Central memory CD8-positive, alpha-beta T cell (primary cell): Measurements from ENCODE around the gene ADAM10.

Experiments used
- ATAC-seq: fragments of 150-1000 bp; cut with Tn5 transposase; replicated peaks from 2 replicates; pipeline ENCODE4 v1.10.0; 2022; ENCODE audit warnings: mild to moderate bottlenecking, moderate FRiP score, moderate number of reproducible peaks; ENCODE audit not compliant: poor library complexity, severe bottlenecking; ENCODE audit errors: extremely low read depth
- DNase-seq, 2 donors: peaks; one replicate each; pipeline ENCODE4 v3.0.0; 2021; ENCODE audit warnings: low spot score in 2 of 2
- H3K27ac Mint-ChIP-seq: one replicate; pipeline ENCODE4 v1.8.0; 2022; ENCODE audit warnings: low read depth, mild to moderate bottlenecking, moderate library complexity, mixed read lengths
- H3K27me3 Mint-ChIP-seq: one replicate; pipeline ENCODE4 v1.8.0; 2022; ENCODE audit warnings: mixed read lengths
- H3K36me3 Mint-ChIP-seq: one replicate; pipeline ENCODE4 v1.8.0; 2022; ENCODE audit warnings: mild to moderate bottlenecking, moderate library complexity, mixed read lengths; ENCODE audit not compliant: insufficient read depth
- H3K4me1 Mint-ChIP-seq: one replicate; pipeline ENCODE4 v1.8.0; 2022; ENCODE audit warnings: mixed read lengths
- H3K4me3 Mint-ChIP-seq: one replicate; pipeline ENCODE4 v1.8.0; 2022; ENCODE audit warnings: mild to moderate bottlenecking, moderate library complexity, mixed read lengths
- H3K9me3 Mint-ChIP-seq: one replicate; pipeline ENCODE4 v1.8.0; 2022; ENCODE audit warnings: mixed read lengths

ADAM10 gene

DNA sequence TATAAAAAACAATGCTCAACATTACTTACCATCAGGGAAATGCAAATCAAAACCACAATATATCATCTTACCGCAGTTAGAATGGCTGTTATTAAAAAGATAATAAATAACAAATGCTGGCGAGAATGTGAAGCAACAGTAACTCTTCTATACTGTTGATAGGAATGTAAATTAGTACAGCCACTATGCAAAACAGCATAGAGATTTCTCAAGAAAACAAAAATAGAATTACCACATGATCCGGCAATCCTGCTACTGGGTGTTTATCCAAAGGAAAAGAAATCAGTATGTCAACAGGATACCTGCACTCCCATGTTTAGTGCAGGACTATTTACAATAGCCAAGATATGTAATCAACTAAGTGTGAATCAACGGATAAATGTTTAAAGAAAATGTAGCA, 48.1 kb downstream of the ADAM10 start:
- ATAC-seq (no peak), DNase-seq (no peak)
- no peaks in the 10 kb centered on the region for H3K9me3 Mint-ChIP-seq
- no peak overlapping the region for H3K4me3 Mint-ChIP-seq
- no peaks in the 10 kb centered on the region for H3K27me3 Mint-ChIP-seq
- peaks cover 5% of the 10 kb centered on the region for H3K36me3 Mint-ChIP-seq
- H3K4me1 Mint-ChIP-seq, result peaks cover 59% of the 10 kb centered on the region
- no peak overlapping the region for H3K27ac Mint-ChIP-seq

DNA sequence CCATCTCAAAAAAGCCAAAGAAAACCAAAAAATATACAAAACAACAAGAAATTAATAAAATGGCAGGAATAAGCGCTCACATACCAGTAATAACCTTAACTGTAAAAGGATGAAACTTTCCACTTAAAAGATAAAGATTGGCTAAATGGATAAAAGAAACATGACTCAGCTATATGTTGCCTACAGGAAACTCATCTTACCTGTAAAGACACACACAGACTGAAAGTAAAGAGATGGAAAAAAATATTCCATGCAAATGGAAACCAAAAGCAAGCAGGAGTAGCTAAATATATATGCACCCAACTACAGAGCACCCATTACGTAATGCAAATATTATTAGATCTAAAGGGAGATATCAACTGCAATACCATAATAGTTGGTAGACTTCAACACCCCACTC, 49.7 kb downstream of the ADAM10 start:
- no peaks in the 10 kb centered on the region for H3K9me3 Mint-ChIP-seq
- peak overlapping the region; percentile 8 for H3K27ac Mint-ChIP-seq
- no peak overlapping the region for H3K4me3 Mint-ChIP-seq
- H3K4me1 Mint-ChIP-seq, result peaks cover 69% of the 10 kb centered on the region
- H3K27me3 Mint-ChIP-seq, result no peaks in the 10 kb centered on the region
- ATAC-seq (no peak), DNase-seq (no peak)
- H3K36me3 Mint-ChIP-seq, result peaks cover 5% of the 10 kb centered on the region

DNA sequence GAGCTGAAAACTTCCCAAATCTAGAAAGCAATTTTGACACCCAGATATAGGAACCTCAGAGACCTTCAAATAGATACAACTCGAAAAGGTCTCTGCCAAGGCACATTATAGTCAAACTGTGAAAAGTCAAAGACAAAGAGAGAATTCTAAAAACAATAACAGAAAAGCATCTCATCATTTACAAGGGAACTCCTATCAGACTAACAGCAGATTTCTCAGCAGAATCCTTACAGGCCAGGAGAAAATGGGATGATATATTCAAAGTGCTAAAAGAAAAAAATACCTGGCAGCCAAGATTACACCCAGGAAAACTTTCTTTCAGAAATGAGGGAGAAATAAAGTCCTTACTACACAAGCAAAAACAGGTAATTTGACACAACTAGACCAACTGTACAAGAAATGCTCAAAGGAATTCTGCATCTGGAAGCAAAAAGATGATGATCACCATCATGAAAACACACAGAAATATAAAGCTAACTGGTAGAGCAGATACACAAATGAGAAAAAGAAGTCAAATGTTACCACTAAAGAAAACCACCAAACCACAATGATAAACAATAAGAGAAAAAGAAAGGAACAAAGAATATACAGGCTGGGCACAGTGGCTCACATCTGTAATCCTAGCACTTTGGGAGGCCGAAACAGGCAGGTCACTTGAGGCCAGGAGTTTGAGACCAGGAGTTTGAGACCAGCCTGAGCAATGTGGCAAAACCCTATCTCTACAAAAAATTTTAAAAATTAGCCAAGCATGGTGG, 50.4 kb downstream of the ADAM10 start:
- peaks cover 3% of the 10 kb centered on the region for H3K36me3 Mint-ChIP-seq
- peak overlapping the region; percentile 28 for H3K4me3 Mint-ChIP-seq
- ATAC-seq (no peak), DNase-seq (no peak)
- H3K27ac Mint-ChIP-seq, result peak overlapping the region; percentile 8
- H3K27me3 Mint-ChIP-seq, result no peaks in the 10 kb centered on the region
- H3K9me3 Mint-ChIP-seq, result no peaks in the 10 kb centered on the region
- H3K4me1 Mint-ChIP-seq, result peaks cover 73% of the 10 kb centered on the region

DNA sequence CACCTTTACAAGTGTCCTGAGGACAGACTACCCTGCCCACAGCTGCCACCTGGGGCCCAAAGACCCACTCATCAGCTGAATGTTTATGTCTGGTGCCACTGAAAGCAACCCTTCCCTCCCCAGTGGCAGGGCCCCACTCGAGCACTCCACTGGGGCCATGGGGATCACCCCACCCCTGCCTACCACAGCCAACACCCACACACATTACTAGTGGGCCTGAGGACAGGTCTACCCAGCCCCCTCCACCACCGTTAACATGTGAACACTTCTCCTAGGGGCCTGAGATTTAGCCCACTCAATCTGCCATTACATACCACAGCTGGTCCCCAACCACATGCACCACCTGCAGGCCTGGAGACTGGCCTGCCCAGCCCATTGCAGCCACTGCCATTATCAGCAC, 52.3 kb downstream of the ADAM10 start:
- H3K9me3 Mint-ChIP-seq, result no peaks in the 10 kb centered on the region
- ATAC-seq (no peak), DNase-seq (no peak)
- peaks cover 70% of the 10 kb centered on the region for H3K4me1 Mint-ChIP-seq
- H3K4me3 Mint-ChIP-seq, result no peak overlapping the region
- H3K27me3 Mint-ChIP-seq, result no peaks in the 10 kb centered on the region
- no peak overlapping the region for H3K27ac Mint-ChIP-seq
- H3K36me3 Mint-ChIP-seq, result peaks cover 1% of the 10 kb centered on the region

DNA sequence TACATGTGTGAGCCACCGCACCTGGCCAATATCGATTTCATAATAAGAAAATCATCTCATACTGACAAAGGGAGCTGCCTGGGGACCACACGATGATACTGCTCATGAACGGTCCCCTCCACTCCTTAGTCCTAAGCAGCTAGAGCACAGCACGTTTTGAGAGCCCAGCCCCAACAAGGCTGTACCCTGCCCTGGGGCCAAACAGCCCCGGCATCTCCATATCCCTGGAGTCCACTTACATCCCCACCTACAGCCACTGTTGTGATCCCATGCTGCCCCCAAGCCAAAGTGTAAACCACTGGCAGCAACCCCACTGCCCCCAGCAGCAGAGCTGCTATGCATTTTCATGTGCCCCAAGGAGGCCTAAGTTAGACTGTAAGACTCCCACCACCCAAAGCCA, 52.8 kb downstream of the ADAM10 start:
- no peaks in the 10 kb centered on the region for H3K27me3 Mint-ChIP-seq
- H3K27ac Mint-ChIP-seq, result no peak overlapping the region
- peaks cover 3% of the 10 kb centered on the region for H3K36me3 Mint-ChIP-seq
- H3K4me1 Mint-ChIP-seq, result peaks cover 72% of the 10 kb centered on the region
- no peak overlapping the region for H3K4me3 Mint-ChIP-seq
- H3K9me3 Mint-ChIP-seq, result no peaks in the 10 kb centered on the region
- DNase-seq, result no peak
- ATAC-seq, result no peak

DNA sequence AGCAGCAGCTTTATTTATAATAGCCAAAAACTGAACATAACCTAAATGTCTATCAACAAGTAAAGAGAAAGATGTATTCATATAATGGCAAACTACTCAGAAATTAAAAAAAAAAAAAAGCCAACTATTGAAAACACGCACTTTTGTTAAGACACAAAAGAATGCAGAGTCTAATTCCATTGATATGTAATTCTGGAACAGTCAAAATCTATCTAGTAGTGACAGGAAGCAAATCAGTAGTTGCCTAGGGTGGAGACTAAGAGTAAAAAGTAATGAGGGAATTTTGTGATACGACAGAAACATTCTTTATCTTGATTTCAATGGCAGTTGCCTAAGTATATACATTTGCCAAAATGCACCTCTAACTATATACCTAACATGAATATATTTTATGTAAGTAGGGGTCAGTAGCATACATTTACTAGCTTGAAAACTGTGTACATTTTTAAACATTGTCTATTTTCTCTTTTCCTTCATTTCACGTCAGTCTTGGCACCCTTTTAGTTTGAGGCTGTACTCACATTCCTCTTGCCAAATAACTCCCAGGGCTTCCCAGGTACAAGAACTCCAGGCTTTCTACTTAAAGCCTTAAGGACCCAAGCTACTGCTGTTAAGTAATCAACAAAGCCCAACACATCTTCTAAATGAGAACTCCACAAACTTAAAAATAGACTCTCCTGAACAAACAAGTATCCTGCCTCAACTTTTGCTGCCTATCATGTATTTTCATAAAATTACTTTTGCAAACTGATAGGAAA, 54.7 kb downstream of the ADAM10 start:
- H3K27ac Mint-ChIP-seq, result peak overlapping the region; percentile 48
- H3K27me3 Mint-ChIP-seq, result no peaks in the 10 kb centered on the region
- peaks cover 4% of the 10 kb centered on the region for H3K36me3 Mint-ChIP-seq
- H3K9me3 Mint-ChIP-seq, result no peaks in the 10 kb centered on the region
- H3K4me1 Mint-ChIP-seq, result peaks cover 70% of the 10 kb centered on the region
- no peak overlapping the region for H3K4me3 Mint-ChIP-seq
- ATAC-seq (no peak), DNase-seq (no peak)

DNA sequence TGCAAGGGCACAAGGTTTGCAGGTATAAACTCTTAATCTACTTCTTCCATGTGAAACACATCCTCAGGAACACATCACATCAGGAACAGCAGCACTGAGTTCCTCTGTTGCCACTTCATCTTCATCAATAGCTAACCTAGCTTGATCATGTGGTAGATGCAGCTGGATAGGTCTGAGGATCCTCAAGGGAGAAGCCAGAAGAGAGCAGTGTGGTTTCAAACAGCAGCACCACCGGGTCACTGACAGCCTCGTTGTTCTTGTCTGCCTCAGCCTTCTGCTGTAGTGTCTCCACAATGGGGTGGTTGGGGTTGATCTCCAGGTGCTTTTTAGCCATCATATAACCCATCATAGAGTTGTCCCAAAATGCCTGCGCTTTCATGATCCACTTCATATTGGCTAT, 58.8 kb downstream of the ADAM10 start:
- ATAC-seq, result peak; percentile 36
- peak overlapping the region; percentile 4 for H3K27ac Mint-ChIP-seq
- H3K9me3 Mint-ChIP-seq, result no peaks in the 10 kb centered on the region
- H3K36me3 Mint-ChIP-seq, result peaks cover 4% of the 10 kb centered on the region
- H3K4me1 Mint-ChIP-seq, result peaks cover 60% of the 10 kb centered on the region
- H3K27me3 Mint-ChIP-seq, result no peaks in the 10 kb centered on the region
- DNase-seq, result no peak
- no peak overlapping the region for H3K4me3 Mint-ChIP-seq

DNA sequence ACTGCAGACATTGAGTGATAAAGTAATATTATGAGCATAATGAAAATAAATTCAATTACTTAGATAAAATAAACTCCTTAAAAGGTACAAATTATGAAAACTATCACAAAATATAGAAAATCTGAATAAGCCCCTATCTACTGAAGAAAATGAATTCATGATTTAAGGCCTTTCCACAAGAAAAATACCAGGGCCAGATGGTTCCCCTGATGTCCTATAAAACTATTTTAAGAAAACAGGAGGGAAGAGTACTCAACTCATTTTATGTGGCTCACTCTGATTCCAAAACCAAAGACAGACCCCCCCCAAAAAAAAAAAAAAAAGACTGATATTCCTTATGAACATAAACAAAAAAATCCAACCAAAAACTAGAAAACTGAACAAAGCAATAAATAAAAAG, 59.9 kb downstream of the ADAM10 start:
- no peak for ATAC-seq
- no peaks in the 10 kb centered on the region for H3K27me3 Mint-ChIP-seq
- H3K36me3 Mint-ChIP-seq, result peaks cover 4% of the 10 kb centered on the region
- H3K9me3 Mint-ChIP-seq, result no peaks in the 10 kb centered on the region
- DNase-seq, result no peak
- H3K4me3 Mint-ChIP-seq, result no peak overlapping the region
- no peak overlapping the region for H3K27ac Mint-ChIP-seq
- peaks cover 51% of the 10 kb centered on the region for H3K4me1 Mint-ChIP-seq

DNA sequence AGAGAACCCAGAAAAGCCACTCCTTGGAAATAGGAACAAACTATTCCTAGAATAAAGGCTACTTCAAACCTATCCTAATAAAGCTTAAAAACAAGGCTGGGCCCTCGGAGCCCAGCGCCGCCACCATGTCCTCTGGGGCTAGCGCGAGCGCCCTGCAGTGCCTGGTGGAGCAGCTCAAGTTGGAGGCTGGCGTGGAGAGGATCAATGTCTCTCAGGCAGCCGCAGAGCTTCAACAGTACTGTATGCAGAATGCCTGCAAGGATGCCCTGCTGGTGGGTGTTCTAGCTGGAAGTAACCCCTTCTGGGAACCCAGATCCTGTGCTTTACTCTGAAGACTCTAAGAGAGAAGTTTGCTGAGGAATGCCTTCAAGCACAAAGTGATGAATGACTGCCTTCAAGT, 63.2 kb downstream of the ADAM10 start:
- Mint-ChIP-seq H3K4me1 (peaks cover 51% of the 10 kb centered on the region), H3K36me3 (peaks cover 5% of the 10 kb centered on the region), H3K27ac (no peak overlapping the region), H3K4me3 (no peak overlapping the region), H3K27me3 (no peaks in the 10 kb centered on the region), H3K9me3 (no peaks in the 10 kb centered on the region)
- no peak for DNase-seq
- no peak for ATAC-seq

DNA sequence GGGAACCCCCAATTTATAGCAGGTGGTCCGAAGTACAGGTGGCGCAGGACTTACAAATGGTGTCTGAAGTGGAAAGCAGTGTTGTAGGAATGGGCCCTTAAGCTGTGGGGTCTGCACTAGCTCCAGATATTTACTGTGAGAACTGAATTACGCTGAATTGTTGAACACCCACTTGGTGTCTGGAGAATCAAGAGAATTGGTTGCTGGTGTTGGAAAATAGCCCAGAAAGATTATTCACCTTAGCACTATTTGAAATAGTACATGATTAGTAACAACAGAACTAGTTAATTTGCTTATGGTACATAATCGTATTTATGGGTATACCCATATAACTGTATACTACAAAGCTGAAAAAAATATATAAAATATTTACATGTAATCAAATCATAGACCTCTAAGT, 64.8 kb downstream of the ADAM10 start:
- H3K27me3 Mint-ChIP-seq, result no peaks in the 10 kb centered on the region
- no peaks in the 10 kb centered on the region for H3K9me3 Mint-ChIP-seq
- H3K27ac Mint-ChIP-seq, result no peak overlapping the region
- DNase-seq, result no peak
- H3K36me3 Mint-ChIP-seq, result peaks cover 10% of the 10 kb centered on the region
- peaks cover 45% of the 10 kb centered on the region for H3K4me1 Mint-ChIP-seq
- ATAC-seq, result no peak
- no peak overlapping the region for H3K4me3 Mint-ChIP-seq

DNA sequence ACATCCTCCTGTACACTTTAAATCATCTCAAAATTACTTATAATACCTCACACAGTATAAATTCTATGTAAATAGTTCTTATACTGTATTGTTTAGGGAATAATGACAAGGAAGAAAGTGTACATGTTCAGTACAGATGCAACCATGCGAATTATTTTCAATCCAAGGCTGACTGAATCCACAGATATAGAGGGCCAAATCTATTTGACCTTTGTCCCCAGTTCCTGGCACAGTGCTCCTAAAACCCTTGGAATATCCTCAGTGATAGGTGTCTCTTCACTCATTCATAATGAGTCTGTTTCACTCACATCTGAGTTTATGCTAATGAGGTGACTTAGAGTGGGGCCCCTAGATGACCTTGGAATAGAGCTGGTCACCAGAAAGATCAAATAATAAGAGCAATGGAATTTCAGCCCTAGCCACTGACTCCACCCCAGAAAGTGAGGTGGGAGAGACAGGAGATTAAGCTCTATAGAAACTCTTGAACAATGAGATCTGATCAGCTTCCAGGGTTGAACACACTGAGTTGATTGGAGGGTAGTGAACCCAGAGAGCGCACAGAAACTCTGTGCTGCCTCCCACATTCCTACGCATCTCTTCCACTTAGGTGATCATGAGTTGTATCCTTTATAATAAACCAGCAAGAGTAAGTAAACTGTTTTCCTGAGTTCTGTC, 65.3 kb downstream of the ADAM10 start:
- no peak for DNase-seq
- no peak overlapping the region for H3K27ac Mint-ChIP-seq
- no peaks in the 10 kb centered on the region for H3K9me3 Mint-ChIP-seq
- H3K4me1 Mint-ChIP-seq, result peaks cover 43% of the 10 kb centered on the region
- H3K27me3 Mint-ChIP-seq, result no peaks in the 10 kb centered on the region
- no peak overlapping the region for H3K4me3 Mint-ChIP-seq
- no peak for ATAC-seq
- peaks cover 10% of the 10 kb centered on the region for H3K36me3 Mint-ChIP-seq

DNA sequence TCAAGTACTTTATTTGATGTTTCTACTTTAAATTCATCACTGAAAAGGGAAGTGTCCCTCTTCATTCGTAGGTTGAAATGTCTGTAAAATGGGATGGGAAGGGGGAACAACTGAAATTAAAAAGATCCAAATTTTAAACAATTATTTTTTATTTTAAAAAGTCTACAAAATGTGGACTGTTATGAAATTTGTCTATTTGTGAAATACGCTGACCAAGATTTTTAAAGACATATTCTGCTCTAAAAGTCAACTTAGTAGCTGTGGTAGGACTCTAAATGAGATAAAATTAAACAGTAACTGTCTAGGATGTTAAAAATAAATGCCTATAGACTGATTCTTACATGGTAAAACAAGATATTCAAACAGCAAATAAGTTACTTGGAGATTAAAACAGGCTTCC, 67.3 kb downstream of the ADAM10 start:
- ATAC-seq (no peak), DNase-seq (no peak)
- peaks cover 38% of the 10 kb centered on the region for H3K4me1 Mint-ChIP-seq
- peak overlapping the region; percentile 73 for H3K27ac Mint-ChIP-seq
- no peak overlapping the region for H3K4me3 Mint-ChIP-seq
- H3K27me3 Mint-ChIP-seq, result no peaks in the 10 kb centered on the region
- H3K9me3 Mint-ChIP-seq, result no peaks in the 10 kb centered on the region
- H3K36me3 Mint-ChIP-seq, result peaks cover 13% of the 10 kb centered on the region

DNA sequence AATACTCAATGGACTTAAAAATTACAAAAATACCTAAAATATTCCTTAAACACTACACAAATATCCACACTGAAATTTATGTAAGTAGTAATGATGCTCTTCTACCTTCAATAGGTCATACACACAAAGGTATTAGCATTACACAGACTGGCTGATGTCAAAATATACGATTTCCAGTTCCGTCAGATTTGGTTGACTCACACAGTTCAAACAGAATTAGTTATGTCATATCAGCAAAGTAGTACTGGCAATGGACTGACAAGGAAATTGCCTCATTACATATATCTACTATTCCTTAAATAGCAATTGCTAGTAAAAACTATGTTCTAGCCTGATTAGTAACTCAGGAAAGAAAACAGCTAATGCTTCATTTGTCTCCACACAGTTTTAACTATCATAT, 70.8 kb downstream of the ADAM10 start:
- ATAC-seq (no peak), DNase-seq (no peak)
- Mint-ChIP-seq H3K36me3 (peaks cover 16% of the 10 kb centered on the region), H3K9me3 (no peaks in the 10 kb centered on the region), H3K27ac (no peak overlapping the region), H3K4me3 (no peak overlapping the region), H3K27me3 (no peaks in the 10 kb centered on the region), H3K4me1 (peaks cover 31% of the 10 kb centered on the region)
